WTC11 (cell line): Measurements from ENCODE around the gene PARD3B.

ENCODE experiments used
- HMGA2 ChIP-seq: fragments of 250-450 bp; sonication (Bioruptor Pico); IDR thresholded peaks from 2 replicates; pipeline ENCODE4 v1.4.0; 2021; ENCODE audit warnings: mild to moderate bottlenecking, moderate library complexity
- TF ChIP-seq, protein P1 (sequence below): fragments of 200-600 bp; IDR thresholded peaks from 2 replicates; pipeline ENCODE4 v1.8.0; 2022; ENCODE audit warnings: antibody characterized with exemption

DNA sequence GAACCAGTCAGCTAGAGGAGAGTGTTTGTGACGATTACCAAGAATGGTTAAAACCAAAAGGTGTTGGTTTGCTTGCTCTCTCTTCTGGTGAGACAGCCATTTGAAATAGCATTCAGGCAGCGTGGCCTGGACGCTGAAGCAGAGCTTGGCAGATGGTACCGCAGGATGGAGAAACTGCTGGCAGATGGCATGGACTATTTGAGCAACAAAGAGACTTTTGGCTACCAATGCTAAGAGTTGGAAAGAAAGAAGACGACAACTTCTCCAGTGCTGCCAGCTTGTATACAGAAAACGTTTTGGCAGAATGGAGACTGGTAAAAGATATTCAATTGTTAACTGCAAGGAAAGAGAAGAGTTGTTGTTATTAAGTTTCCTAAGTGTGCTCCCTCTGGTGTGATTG lies 315.0 kb downstream of the PARD3B start:
- TF ChIP-seq HMGA2 (CRISPR knock-in tag), result no peak
- TF ChIP-seq, protein P1, sequence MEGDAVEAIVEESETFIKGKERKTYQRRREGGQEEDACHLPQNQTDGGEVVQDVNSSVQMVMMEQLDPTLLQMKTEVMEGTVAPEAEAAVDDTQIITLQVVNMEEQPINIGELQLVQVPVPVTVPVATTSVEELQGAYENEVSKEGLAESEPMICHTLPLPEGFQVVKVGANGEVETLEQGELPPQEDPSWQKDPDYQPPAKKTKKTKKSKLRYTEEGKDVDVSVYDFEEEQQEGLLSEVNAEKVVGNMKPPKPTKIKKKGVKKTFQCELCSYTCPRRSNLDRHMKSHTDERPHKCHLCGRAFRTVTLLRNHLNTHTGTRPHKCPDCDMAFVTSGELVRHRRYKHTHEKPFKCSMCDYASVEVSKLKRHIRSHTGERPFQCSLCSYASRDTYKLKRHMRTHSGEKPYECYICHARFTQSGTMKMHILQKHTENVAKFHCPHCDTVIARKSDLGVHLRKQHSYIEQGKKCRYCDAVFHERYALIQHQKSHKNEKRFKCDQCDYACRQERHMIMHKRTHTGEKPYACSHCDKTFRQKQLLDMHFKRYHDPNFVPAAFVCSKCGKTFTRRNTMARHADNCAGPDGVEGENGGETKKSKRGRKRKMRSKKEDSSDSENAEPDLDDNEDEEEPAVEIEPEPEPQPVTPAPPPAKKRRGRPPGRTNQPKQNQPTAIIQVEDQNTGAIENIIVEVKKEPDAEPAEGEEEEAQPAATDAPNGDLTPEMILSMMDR, result no peak
